Activated naive CD4-positive, alpha-beta T cell treated with anti-CD3 and anti-CD28 coated beads, Interleukin-2, amount 50 U/mL, for 72 hours (primary cell): ENCODE results near the gene TSHB. TPM values are rescaled to one million over a fixed set of nuclear protein-coding genes. Genes with fewer than 3 reads are reported as not detected.
"Not testable (repeated sequence)": the region's sequence is repeated elsewhere in the genome, so short reads cannot be mapped to it uniquely, and the experiment has no call there.

Experiments
- ATAC-seq, 2 donors: fragments of 150-1000 bp; cut with Tn5 transposase; 2 replicates each; pipeline ENCODE4 v1.10.0; 2021; ENCODE audit warnings: mild to moderate bottlenecking in 2 of 2, moderate library complexity in 2 of 2
- DNase-seq, 2 donors: peaks; one replicate each; pipeline ENCODE4 v3.0.0; 2021 to 2022; ENCODE audit warnings: low spot score in 2 of 2
- H3K27ac Mint-ChIP-seq, 2 donors: one replicate each; pipeline ENCODE4 v1.8.0; 2022; ENCODE audit warnings: mild to moderate bottlenecking in 2 of 2, mixed read lengths in 2 of 2
- H3K36me3 Mint-ChIP-seq, 2 donors: one replicate each; pipeline ENCODE4 v1.8.0; 2022; ENCODE audit warnings: mixed read lengths in 2 of 2
- H3K9me3 Mint-ChIP-seq, 2 donors: one replicate each; pipeline ENCODE4 v1.8.0; 2022; ENCODE audit warnings: mixed read lengths in 2 of 2
- total RNA-seq, 2 donors: library from RNA; stranded (reverse); gene quantifications; one replicate each; pipeline ENCODE4 v1.2.3, GENCODE V29; 2022

The TSHB gene
- total RNA-seq, result not detected

DNA sequence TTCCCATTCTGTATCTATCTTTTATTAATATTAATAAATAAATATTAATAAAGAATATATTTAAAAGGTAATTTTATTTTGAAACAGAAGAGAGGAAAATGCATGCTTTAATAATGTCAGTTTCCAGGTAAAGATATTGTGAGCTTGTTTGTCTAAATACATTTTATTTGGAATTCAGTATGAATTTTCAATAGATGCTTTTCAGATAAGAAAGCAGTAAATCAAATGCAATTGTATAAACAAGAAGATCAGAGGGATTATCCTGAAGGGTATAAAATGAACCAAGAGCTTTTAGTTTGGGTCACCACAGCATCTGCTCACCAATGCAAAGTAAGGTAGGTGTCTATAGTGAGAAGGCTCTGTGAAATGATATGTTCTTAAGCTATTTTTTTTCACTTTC lies at the start of gene TSHB:
Gene TSHB, plus strand, starts transcription at position 301 of the 400 bp plus-strand sequence. CDS start 3,537 bp downstream, outside the sequence.
- Mint-ChIP-seq H3K9me3 (no peaks in the 10 kb centered on the region), H3K27ac (no peak within 1 kb of the TSS), H3K36me3 (no peaks in the 10 kb centered on the region)
- ATAC-seq (no peak), DNase-seq (no peak)

DNA sequence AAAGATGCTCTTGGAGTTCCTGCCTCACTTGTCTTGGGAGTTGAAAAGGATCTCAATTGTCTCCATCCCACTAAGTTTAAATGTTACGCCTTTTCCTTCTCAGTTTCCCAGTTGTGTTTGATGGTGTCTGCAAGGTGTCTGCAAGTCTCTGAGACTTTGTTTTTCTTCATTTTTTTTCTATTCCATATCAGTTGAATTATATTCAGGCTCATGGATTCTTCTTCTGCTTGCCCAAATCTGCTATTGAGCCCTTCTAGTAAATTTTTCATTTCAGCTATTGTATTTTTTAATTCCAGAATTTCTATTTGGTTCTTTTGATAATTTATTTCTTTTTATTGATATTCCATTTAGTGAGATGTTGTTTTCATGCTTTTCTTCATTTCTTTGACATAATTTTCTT lies 47.4 kb upstream of the TSHB start:
- H3K27ac Mint-ChIP-seq, result no peak overlapping the region
- peaks cover 13 to 14% of the 10 kb centered on the region in 2 donors for H3K9me3 Mint-ChIP-seq
- peaks cover 5 to 15% of the 10 kb centered on the region in 2 donors for H3K36me3 Mint-ChIP-seq
- DNase-seq, result no peak
- no peak for ATAC-seq

DNA sequence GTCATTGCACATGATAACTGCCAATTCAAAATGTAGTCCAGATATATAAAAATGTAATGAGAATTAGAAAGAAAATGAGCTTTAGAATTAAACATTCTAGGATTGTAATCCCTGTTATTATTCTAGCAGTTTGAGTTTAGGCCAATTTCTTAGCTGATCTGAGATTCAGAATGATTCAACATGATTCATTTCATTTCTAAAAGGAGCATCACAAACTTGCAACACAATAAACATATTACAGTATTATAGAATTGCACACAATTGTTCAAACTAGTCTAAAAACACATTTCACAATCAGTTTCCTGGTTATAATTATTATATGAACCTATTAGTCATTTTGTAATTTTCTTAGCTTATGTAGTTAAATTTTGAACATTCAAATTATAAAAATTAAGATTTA lies 43.3 kb upstream of the TSHB start:
- no peak for ATAC-seq
- peaks cover 21 to 26% of the 10 kb centered on the region in 2 donors for H3K9me3 Mint-ChIP-seq
- DNase-seq, result no peak

DNA sequence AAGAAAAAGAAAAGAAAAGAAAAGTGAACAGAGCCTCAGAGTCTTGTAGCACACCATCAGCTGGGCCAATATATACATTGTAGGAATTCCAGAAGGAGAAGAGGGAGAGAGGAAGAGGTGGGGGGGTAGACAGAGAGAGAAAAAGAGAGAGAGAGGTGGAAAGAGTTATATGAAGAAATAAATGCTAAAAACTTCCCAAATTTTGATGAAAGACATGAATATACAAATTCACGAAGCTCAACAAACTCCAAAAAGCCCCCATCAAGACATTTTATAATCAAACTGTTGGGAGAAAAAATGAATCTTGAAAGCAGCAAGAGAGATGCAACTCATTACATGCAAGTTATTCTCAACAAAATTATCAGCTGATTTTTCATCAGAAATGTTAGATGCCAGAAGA lies 41.5 kb upstream of the TSHB start:
- DNase-seq, result no peak
- no peak for ATAC-seq
- peaks cover 9 to 13% of the 10 kb centered on the region in 2 donors for H3K9me3 Mint-ChIP-seq
- no peak overlapping the region for H3K27ac Mint-ChIP-seq
- peaks cover 14 to 24% of the 10 kb centered on the region in 2 donors for H3K36me3 Mint-ChIP-seq

More for the DNA sequence above, 43.3 kb upstream of the TSHB start:
- H3K27ac Mint-ChIP-seq, result no peak overlapping the region
- H3K36me3 Mint-ChIP-seq, result peaks cover 14 to 30% of the 10 kb centered on the region in 2 donors

DNA sequence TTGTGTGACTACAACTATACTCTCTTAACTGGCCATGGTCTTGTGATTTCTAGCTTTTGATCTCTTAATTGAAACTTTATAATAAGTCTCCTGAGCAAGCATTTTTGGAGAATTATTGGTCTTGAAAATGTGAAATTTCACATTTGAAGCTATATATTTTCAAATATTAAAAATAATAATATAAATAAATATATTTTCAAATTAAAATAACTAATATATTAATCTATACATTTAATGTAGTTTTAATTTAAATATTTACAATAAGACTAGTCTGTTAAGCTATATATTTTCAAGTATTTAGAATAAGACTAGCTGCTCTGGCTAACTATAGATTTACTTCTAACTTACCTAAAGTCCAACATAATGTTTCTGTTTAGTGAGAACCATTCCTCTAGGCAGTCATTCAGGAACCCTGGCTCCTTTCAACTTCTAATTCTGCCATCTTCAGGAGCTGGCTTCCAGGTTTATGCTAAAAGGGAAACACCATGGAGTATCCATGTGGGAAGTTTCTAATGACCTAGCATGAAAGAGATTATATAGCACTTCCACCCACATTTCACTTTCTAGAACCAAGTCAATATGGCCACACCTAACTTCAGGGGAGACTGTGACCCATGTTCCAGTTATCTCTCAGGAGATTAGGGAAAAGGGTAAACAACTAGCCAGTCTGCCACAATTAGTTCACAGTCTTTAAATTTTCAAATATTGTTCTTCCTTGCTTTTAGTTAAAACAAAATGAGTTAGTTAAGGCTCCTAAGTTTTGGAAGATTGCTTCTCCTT lies 31.9 kb upstream of the TSHB start:
- DNase-seq (no peak), ATAC-seq (no peak)
- Mint-ChIP-seq H3K36me3 (no peaks in the 10 kb centered on the region), H3K27ac (no peak overlapping the region), H3K9me3 (no peaks in the 10 kb centered on the region)

DNA sequence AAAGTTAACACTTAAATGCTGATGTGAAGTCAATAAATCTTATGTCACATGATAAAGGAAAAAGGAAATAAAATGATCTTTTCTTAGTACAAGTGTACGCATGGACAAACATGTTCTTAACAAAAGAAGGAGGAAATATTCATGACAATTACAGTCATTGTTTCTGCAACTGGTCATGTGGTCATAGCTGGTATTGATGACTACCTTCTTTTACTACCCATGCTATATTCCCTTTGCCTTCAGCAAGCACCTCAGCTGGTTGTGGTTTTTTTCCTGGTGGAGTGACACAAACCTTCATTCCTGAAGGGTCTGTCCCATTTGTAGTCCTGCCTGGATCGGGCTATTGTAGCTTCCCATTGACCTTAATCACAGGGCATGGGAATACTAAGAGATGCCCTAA lies 23.4 kb upstream of the TSHB start:
- DNase-seq (no peak), ATAC-seq (no peak)
- Mint-ChIP-seq H3K27ac (no peak overlapping the region), H3K36me3 (peaks cover 0 to 4% of the 10 kb centered on the region in 2 donors), H3K9me3 (no peaks in the 10 kb centered on the region)

DNA sequence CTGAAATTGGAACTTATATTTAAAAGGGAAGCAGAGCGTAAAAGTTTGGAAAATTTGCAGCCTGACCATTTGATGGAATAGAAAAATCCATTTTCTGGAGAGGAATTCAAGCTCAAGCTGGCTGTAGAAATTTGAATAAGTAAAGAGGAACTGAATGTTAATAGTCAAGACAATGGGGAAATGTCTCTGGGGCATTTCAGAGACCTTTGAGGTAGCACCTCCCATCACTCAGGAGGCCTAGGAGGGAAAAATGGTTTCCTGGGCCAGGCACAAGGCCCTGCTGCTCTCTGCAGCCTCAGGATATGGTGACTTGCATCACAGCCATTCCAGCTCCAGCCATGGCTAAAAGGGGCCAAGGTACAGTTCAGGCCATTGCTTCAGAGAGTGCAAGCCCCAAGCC lies 17.6 kb upstream of the TSHB start:
- DNase-seq (no peak), ATAC-seq (no peak)
- peaks cover 0 to 1% of the 10 kb centered on the region in 2 donors for H3K9me3 Mint-ChIP-seq
- H3K36me3 Mint-ChIP-seq, result no peaks in the 10 kb centered on the region
- H3K27ac Mint-ChIP-seq, result no peak overlapping the region

DNA sequence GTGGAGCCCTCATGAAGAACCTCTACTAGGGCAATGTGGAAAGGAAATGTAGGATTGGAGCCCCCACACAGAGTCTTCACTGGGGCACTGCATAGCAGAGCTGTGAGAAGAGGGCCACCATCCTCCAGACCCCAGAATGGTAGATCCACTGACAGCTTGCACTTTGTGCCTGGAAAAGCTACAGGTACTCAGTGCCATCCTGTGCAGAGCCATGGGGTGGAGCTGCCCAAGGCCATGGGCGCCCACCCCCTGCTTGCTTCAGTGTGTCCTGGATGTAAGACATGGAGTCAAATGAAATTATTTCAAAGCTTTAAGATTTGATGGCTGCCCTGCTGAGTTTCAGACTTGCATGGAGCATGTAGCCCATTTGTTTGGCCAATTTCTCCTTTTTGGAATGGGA lies 17.2 kb upstream of the TSHB start:
- DNase-seq (no peak), ATAC-seq (no peak)
- H3K27ac Mint-ChIP-seq, result no peak overlapping the region
- no peaks in the 10 kb centered on the region for H3K36me3 Mint-ChIP-seq
- H3K9me3 Mint-ChIP-seq, result peaks cover 0 to 3% of the 10 kb centered on the region in 2 donors

DNA sequence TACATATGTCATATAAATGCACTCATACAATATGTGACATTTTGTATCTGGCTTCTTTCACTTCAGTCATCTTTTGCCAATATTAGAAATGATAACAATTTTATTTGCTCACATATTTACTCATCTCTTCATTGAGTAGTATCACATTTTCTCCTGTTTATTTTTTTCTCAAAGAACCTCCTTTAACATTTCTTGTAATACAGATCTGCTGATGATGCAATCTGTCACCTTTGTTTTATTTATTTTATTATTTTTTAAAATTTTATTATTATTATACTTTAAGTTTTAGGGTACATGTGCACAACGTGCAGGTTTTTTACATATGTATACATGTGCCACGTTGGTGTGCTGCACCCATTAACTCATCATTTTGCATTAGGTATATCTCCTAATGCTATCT lies 15.8 kb upstream of the TSHB start:
- DNase-seq (no peak), ATAC-seq (no peak)
- peaks cover 4 to 8% of the 10 kb centered on the region in 2 donors for H3K9me3 Mint-ChIP-seq
- H3K36me3 Mint-ChIP-seq, result peaks cover 0 to 6% of the 10 kb centered on the region in 2 donors
- H3K27ac Mint-ChIP-seq, result no peak overlapping the region

DNA sequence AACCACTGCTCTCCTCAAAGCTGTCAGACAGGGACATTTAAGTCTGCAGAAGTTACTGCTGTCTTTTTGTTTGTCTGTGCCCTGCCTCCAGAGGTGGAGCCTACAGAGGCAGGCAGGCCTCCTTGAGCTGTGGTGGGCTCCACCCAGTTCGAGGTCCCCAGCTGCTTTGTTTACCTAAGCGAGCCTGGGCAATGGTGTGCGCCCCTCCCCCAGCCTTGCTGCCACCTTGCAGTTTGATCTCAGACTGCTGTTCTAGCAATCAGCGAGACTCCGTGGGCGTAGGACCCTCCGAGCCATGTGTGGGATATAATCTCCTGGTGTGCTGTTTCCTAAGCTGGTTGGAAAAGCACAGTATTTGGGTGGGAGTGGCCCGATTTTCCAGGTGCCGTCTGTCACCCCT lies 10.1 kb upstream of the TSHB start:
- H3K9me3 Mint-ChIP-seq, DNase-seq, H3K36me3 Mint-ChIP-seq, H3K27ac Mint-ChIP-seq, ATAC-seq: not testable (repeated sequence)

DNA sequence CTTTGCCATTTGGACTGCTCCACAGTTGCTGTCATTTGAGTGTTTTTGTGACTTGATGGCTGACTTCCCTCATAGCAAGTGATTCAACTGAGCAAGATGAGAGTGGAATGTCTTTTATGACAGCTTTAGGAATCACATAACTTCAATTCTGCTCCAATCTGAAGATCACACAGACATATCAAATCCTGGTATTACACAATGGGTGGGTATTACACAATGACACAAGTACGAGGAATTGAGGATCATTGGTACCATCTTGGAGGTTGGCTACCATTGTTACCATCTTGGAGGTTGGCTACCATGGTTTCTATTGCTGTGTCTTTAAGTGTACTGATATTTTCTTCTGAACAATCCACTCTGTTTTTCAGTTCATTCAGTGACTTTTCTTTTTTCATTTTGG lies 8.5 kb upstream of the TSHB start:
- ATAC-seq, result no peak
- Mint-ChIP-seq H3K27ac (no peak overlapping the region), H3K36me3 (peaks cover 0 to 7% of the 10 kb centered on the region in 2 donors), H3K9me3 (peaks cover 5 to 8% of the 10 kb centered on the region in 2 donors)
- no peak for DNase-seq

DNA sequence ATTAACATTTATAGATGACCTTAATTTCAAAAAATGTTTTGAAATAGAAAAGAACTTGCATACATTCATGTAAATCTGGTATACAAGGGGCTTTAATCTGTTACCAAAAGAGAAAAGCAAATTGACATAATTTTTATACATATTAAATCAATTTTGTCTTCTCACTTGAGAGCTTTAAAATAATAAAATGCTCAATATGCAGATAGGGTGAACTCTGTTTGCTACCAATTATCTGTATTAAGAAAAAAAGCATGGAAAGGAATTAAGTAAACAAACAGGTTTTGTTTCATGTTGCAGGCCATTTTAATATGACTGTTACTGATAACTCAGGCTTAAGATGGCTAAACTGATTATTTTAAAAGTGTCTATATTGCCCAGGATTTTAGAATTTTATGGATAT lies 6.0 kb upstream of the TSHB start:
- H3K36me3 Mint-ChIP-seq, result peaks cover 0 to 4% of the 10 kb centered on the region in 2 donors
- DNase-seq (no peak), ATAC-seq (no peak)
- no peak overlapping the region for H3K27ac Mint-ChIP-seq
- peaks cover 2 to 3% of the 10 kb centered on the region in 2 donors for H3K9me3 Mint-ChIP-seq

DNA sequence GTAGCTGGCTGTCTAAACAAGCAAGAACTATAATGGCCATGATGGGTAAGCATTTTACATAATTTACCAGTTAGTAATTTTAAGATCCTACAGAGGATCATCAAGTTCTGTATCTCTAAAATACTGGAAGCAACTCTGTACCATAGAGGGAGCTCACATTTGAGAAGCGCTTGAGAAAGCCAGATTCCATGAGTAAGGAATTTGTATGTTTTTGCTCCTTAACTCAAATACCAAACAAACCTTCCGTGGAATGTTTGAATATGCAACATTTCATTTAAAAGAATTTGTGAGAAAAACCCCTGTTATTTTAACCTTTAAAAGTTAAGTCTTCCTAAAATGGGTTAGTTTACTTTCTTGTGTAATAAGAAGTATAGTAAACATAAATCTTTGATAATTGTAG lies 2.0 kb downstream of the TSHB start:
- ATAC-seq, result no peak
- no peak overlapping the region for H3K27ac Mint-ChIP-seq
- no peaks in the 10 kb centered on the region for H3K9me3 Mint-ChIP-seq
- DNase-seq, result no peak
- H3K36me3 Mint-ChIP-seq, result no peaks in the 10 kb centered on the region

DNA sequence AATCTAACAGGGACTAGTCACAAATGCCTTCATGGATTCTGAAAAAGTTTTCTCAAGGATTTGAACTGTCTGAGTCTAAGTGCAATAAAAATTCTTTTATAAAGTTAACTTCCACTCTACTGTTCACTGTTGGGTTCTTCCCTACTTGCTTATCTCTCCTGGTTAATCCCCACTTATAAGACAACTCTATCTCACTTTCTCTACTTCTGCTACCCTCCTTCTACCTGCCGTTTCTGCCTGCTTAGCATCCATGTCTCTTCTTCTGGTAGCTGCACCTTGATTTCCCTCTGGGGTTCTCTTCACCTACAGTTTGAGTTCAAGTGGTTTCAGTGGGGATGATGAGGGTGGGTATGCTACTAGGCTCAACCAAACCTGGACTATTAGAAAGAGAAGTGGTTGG lies 6.0 kb downstream of the TSHB start:
- ATAC-seq (no peak), DNase-seq (no peak)
- H3K27ac Mint-ChIP-seq, result no peak overlapping the region
- no peaks in the 10 kb centered on the region for H3K9me3 Mint-ChIP-seq
- no peaks in the 10 kb centered on the region for H3K36me3 Mint-ChIP-seq

DNA sequence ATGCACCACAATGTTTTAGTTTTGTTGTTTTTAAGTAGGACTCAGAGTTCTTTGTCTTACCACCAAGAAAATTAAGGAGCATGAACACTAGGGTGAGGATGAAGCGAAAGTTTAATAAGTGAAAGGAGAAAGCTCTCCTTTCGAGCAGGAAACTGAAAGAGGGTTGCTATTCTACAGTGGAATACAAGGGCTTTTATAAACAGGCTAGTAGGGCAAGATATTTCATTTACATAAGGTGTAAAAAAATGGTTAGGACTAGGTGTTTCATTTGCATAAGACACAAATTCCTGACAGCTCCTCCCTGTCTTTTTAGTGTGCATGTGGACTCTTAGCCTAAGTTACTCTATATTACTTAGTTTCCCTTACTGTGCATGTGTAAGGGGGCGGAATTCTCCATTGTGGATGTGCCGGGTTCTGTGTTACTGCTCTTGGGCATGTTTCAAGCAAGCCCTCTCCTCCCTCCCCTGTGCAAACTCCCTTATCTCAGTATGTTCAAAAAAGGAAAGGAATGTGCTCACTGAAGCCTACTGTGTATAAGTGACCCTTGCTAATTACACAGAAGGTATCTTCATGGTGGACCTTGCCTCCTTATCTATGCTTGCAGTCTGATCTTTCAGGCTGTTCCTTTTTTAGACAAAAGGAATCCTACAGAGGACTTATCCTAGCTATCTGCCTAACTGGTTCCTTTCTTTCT lies 7.3 kb downstream of the TSHB start:
- ATAC-seq, result no peak

DNA sequence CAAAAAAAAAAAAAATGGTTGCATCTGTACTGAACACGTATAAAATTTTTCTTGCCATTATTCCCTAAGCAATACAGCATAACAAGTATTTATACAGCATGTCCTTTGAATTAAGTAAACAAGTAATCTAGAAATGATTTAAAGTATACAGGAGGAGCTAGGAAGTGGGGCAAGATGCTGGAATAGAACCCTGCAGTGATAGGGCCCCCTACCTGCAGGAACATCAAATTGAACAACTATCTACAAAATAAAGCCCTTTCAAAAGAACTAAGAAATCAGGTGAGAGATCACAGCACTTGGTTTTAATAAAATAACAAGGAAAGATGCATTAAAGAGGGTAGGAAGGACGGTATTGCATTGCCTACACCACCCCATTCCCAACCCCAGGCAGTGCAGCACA lies 10.9 kb downstream of the TSHB start:
- Mint-ChIP-seq H3K9me3 (peaks cover 5 to 6% of the 10 kb centered on the region in 2 donors), H3K27ac (no peak overlapping the region), H3K36me3 (no peaks in the 10 kb centered on the region)
- ATAC-seq (no peak), DNase-seq (no peak)

More for the DNA sequence above, 7.3 kb downstream of the TSHB start:
- H3K36me3 Mint-ChIP-seq, result no peaks in the 10 kb centered on the region
- DNase-seq, result no peak
- H3K27ac Mint-ChIP-seq, result no peak overlapping the region
- peaks cover 0 to under 1% of the 10 kb centered on the region in 2 donors for H3K9me3 Mint-ChIP-seq

DNA sequence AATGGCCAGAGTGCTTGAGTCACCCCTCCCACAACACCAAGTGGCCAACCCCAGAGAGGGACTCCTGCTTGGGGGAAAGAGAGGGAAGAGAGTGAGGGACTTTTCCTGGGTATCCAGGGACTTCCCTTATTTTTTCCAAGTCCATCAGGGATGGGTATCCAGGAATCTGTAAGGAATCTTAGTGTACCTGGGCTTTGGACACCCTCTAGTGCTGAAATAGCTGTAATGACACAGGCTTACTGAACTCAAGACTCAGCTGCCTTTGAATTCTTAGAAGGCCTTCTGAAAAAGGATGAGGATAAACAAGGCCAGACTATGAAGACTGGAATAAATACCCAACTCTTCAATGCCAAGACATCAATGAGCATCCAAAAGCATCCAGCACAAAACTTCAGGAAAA lies 12.0 kb downstream of the TSHB start:
- no peak overlapping the region for H3K27ac Mint-ChIP-seq
- no peak for DNase-seq
- ATAC-seq, result no peak
- no peaks in the 10 kb centered on the region for H3K36me3 Mint-ChIP-seq
- peaks cover 5 to 6% of the 10 kb centered on the region in 2 donors for H3K9me3 Mint-ChIP-seq

DNA sequence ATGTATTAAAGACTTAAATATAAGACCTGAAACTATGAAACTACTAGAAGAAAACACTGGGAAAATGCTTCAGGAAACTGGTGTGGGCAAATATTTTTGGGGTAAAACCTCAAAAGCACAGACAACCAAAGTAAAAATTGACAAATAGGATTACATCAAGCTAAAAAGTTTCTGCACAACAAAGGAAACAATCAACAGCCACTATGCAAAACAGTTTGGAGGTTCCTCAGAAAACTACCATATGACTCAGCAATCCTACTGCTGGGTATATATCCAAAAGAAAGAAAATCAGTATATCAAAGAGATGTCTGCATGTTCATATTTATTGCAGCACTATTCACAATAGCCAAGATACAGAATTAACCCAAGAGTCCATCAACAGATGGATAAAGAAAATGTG lies 17.1 kb downstream of the TSHB start:
- Mint-ChIP-seq H3K27ac (no peak overlapping the region), H3K9me3 (peaks cover 5 to 6% of the 10 kb centered on the region in 2 donors), H3K36me3 (no peaks in the 10 kb centered on the region)
- ATAC-seq, result no peak
- DNase-seq, result no peak
